Kidney epithelial cell (primary cell): ENCODE results near the gene CEP112. TPM values are rescaled to one million over a fixed set of nuclear protein-coding genes. Genes with fewer than 3 reads are reported as not detected.
A peak's percentile ranks its signal among the peaks of the same experiment; 100 is the strongest.

Experiments
- DNase-seq: peaks from one replicate; pipeline ENCODE4 v3.0.0-alpha.2; 2010; ENCODE audit warnings: low read depth
- H3K27me3 ChIP-seq: 2 replicates; pipeline ENCODE4 v1.6.0; 2011; ENCODE audit warnings: low read length; ENCODE audit not compliant: control insufficient read depth, insufficient read depth
- H3K36me3 ChIP-seq: 2 replicates; pipeline ENCODE4 v1.5.1; 2011; ENCODE audit warnings: low read length; ENCODE audit not compliant: control insufficient read depth, insufficient read depth
- H3K4me3 ChIP-seq: 2 replicates; pipeline ENCODE4 v1.5.1; 2011; ENCODE audit warnings: low read depth, mild to moderate bottlenecking, control low read depth, low read length
- total RNA-seq: library from RNA; depleted of rRNA; stranded (reverse); fragments of >200 nt; gene quantifications from 2 replicates; pipeline ENCODE4 v1.2.3, GENCODE V29; 2015
- TF ChIP-seq, protein P1 (sequence below): IDR thresholded peaks from 2 replicates; pipeline ENCODE4 v1.5.1; 2011; ENCODE audit warnings: mild to moderate bottlenecking, moderate library complexity, low read length, control low read depth, inconsistent platforms; ENCODE audit not compliant: insufficient read depth, poor library complexity, severe bottlenecking

CEP112 gene
- total RNA-seq, 1 donor from 2014 or later = 6.5 TPM

DNA sequence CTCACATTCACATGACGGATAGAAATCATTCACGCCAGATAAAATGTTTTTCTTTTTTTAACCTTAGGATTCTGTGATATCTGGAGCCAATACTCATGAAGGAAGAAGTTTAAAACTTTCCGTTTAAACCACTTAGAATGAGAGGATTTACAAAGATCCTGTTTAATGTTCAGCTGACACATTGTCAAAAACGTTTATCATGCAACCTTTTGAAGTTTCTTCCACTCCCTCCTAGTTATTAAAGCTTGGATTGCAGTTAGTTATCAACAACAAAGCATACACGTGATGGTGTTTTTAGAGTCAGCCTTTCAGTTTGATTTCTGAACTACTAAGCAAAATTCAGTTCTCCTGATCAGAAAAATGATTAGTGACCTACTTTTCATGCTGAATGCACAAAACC lies 487.2 kb downstream of the CEP112 start:
- Histone ChIP-seq H3K4me3 (no peak overlapping the region), H3K36me3 (no peaks in the 10 kb centered on the region), H3K27me3 (no peaks in the 10 kb centered on the region)
- DNase-seq = no peak
- TF ChIP-seq, protein P1, sequence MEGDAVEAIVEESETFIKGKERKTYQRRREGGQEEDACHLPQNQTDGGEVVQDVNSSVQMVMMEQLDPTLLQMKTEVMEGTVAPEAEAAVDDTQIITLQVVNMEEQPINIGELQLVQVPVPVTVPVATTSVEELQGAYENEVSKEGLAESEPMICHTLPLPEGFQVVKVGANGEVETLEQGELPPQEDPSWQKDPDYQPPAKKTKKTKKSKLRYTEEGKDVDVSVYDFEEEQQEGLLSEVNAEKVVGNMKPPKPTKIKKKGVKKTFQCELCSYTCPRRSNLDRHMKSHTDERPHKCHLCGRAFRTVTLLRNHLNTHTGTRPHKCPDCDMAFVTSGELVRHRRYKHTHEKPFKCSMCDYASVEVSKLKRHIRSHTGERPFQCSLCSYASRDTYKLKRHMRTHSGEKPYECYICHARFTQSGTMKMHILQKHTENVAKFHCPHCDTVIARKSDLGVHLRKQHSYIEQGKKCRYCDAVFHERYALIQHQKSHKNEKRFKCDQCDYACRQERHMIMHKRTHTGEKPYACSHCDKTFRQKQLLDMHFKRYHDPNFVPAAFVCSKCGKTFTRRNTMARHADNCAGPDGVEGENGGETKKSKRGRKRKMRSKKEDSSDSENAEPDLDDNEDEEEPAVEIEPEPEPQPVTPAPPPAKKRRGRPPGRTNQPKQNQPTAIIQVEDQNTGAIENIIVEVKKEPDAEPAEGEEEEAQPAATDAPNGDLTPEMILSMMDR = no peak

DNA sequence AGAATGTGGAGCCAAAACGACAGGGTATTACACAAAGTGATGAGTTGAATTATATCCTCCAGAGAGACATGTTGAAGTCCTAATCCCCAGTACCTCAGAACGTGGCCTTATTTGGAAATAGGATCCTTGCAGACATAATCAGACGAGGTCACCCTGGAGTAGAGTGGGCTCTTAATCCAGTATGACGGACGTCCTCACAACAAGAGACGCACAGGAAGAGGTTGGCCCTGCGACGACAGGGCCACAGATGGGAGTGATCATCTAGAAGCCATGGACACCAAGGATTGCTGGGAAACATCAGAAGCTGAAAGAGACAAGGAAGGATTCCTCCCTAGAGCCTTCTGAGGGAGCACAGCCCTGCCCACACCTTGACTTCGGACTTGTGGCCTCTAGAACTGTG lies 488.0 kb downstream of the CEP112 start:
- H3K4me3 ChIP-seq = no peak overlapping the region
- H3K36me3 ChIP-seq = no peaks in the 10 kb centered on the region
- TF ChIP-seq, protein P1 = no peak
- no peaks in the 10 kb centered on the region for H3K27me3 ChIP-seq
- DNase-seq = no peak

GRCh38 chr17:65699459-65699858 lies 492.5 kb downstream of the CEP112 start:
- no peaks in the 10 kb centered on the region for H3K36me3 ChIP-seq
- TF ChIP-seq, protein P1 = no peak
- no peak for DNase-seq
- no peaks in the 10 kb centered on the region for H3K27me3 ChIP-seq
- no peak overlapping the region for H3K4me3 ChIP-seq

- no peak overlapping the region for H3K4me3 ChIP-seq
- no peaks in the 10 kb centered on the region for H3K27me3 ChIP-seq
- H3K36me3 ChIP-seq = no peaks in the 10 kb centered on the region
- DNase-seq = peak; percentile 88
- TF ChIP-seq, protein P1 = no peak
These were observed 493.4 kb downstream of the CEP112 start for GRCh38 chr17:65698381-65699061.

DNA sequence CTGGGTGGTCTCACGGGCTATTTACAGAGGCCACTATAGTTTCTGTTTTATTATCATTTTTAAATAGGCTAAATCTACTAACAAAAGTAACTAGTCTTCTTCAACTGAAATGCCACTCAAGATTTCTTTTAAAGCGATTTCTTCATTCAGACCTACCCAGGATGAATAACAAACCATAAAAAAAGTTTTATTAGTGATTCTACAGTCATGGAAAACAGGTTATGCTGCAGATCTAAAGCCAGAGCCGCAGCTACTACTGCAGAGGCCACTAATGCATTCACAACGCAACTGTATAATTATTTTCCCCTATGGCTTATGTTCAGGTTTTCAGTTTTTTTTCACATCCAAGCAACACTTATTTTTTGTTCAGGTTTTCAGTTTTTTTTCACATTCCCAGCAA lies 494.3 kb downstream of the CEP112 start:
- H3K27me3 ChIP-seq = no peaks in the 10 kb centered on the region
- TF ChIP-seq, protein P1 = no peak
- H3K4me3 ChIP-seq = no peak overlapping the region
- no peak for DNase-seq
- H3K36me3 ChIP-seq = no peaks in the 10 kb centered on the region
